Activated CD4-positive, alpha-beta T cell treated with anti-CD3 and anti-CD28 coated beads for 36 hours (primary cell): ENCODE results near the gene CHKB. TPM values are rescaled to one million over a fixed set of nuclear protein-coding genes. Genes with fewer than 3 reads are reported as not detected.
"Not testable (repeated sequence)": the region's sequence is repeated elsewhere in the genome, so short reads cannot be mapped to it uniquely, and the experiment has no call there.

ENCODE experiments used
- ATAC-seq: fragments of 200-7000 bp; cut with Tn5 transposase; one replicate; pipeline ENCODE4 v1.10.0; 2021; ENCODE audit warnings: mild to moderate bottlenecking, moderate library complexity
- CTCF ChIA-PET: fragments of 350-600 bp; sonication (Branson Sonifier 250); formaldehyde crosslinking; loops from one replicate; lab custom pipeline; 2021; ENCODE audit warnings: antibody characterized with exemption; lab: Charles Lee
- POLR2A ChIA-PET: fragments of 350-600 bp; sonication (Branson Sonifier 250); formaldehyde crosslinking; loops from one replicate; lab custom pipeline; 2021; ENCODE audit warnings: antibody characterized with exemption, inconsistent platforms; lab: Charles Lee
- DNase-seq: peaks from one replicate; pipeline ENCODE4 v3.0.0-alpha.2; 2020
- H3K27ac Mint-ChIP-seq: one replicate; pipeline ENCODE4 v1.8.0; 2021; ENCODE audit warnings: mixed read lengths
- H3K27me3 Mint-ChIP-seq: one replicate; pipeline ENCODE4 v1.8.0; 2021; ENCODE audit warnings: mixed read lengths
- H3K36me3 Mint-ChIP-seq: one replicate; pipeline ENCODE4 v1.8.0; 2021; ENCODE audit warnings: low read depth, mixed read lengths
- H3K4me1 Mint-ChIP-seq: one replicate; pipeline ENCODE4 v1.8.0; 2021; ENCODE audit warnings: mixed read lengths
- H3K4me3 Mint-ChIP-seq: one replicate; pipeline ENCODE4 v1.8.0; 2021; ENCODE audit warnings: mild to moderate bottlenecking, moderate library complexity, mixed read lengths
- H3K9me3 Mint-ChIP-seq: one replicate; pipeline ENCODE4 v1.8.0; 2021; ENCODE audit warnings: low read depth, mixed read lengths
- intact Hi-C, 2 experiments: fragments of 100-400 bp; cut with DNase I in 1 of 2; cut with micrococcal nuclease in 1 of 2; formaldehyde crosslinking; loops; one replicate each; pipeline versions ENCODE4 v1.14.2 to v1.15.1; 2022 to 2024; cut with DNase I, micrococcal nuclease
- total RNA-seq, 2 experiments: library from RNA; stranded (reverse); gene quantifications; one replicate each; pipeline ENCODE4 v1.2.3, GENCODE V29; 2021

CHKB gene
- total RNA-seq, 2 experiments from 2014 or later = 68.2 to 79.7 TPM

- H3K4me1 Mint-ChIP-seq = peaks cover 48% of the 10 kb centered on the region
- intact Hi-C loops = no loop called here
- H3K36me3 Mint-ChIP-seq = peaks cover 6% of the 10 kb centered on the region
- ChIA-PET CTCF (interaction anchor here (1.2 to 4.0 kb wide), 9 partner anchors 7 to 145 kb away, joined by 4 to 29 read pairs (median 7); partner anchors contain the start of genes SCO2 and SYCE3), POLR2A (no interaction called here)
- no peaks in the 10 kb centered on the region for H3K9me3 Mint-ChIP-seq
- H3K27ac Mint-ChIP-seq = peak overlapping the region; percentile 85
- DNase-seq = no peak
- H3K27me3 Mint-ChIP-seq = no peaks in the 10 kb centered on the region
- H3K4me3 Mint-ChIP-seq = no peak overlapping the region
- ATAC-seq = no peak
These were observed 36.1 kb downstream of the CHKB start for GRCh38 chr22:50546326-50547262.

GRCh38 chr22:50545522-50546325 lies 36.9 kb downstream of the CHKB start, which contains the start of gene KLHDC7B:
KLHDC7B (plus strand) TSS chr22:50545899; CDS start chr22:50546244, 345 bp downstream.
- peak within 1 kb of the TSS; percentile 85 for H3K27ac Mint-ChIP-seq
- CTCF ChIA-PET = interaction anchor here (0.9 to 4.0 kb wide), 10 partner anchors 10 to 146 kb away, joined by 3 to 29 read pairs (median 6); partner anchors contain the start of genes CHKB, SCO2, SYCE3 and TYMP

GRCh38 chr22:50544746-50545253 lies 37.8 kb downstream of the CHKB start:
- ChIA-PET POLR2A (interaction anchor here (0.7 to 1.4 kb wide), 2 partner anchors 15 to 19 kb away, joined by 3 to 6 read pairs; partner anchors contain the start of genes SCO2 and TYMP), CTCF (interaction anchor here (0.9 to 4.0 kb wide), 10 partner anchors 9 to 76 kb away, joined by 3 to 29 read pairs (median 6); partner anchors contain the start of genes CHKB, SCO2, SYCE3 and TYMP)
- ATAC-seq = no peak
- H3K9me3 Mint-ChIP-seq = no peaks in the 10 kb centered on the region
- intact Hi-C loops = loop anchor here (1.0 to 5.0 kb wide), 7 partner anchors 13 to 582 kb away; partner anchors contain the start of genes NCAPH2 (in 1 of the 2), PIM3 (in 1 of the 2), SCO2 (in 1 of the 2) and SYCE3 (in 1 of the 2)
- no peaks in the 10 kb centered on the region for H3K27me3 Mint-ChIP-seq
- peak overlapping the region; percentile 78 for H3K27ac Mint-ChIP-seq
- H3K4me3 Mint-ChIP-seq = no peak overlapping the region
- H3K4me1 Mint-ChIP-seq = peaks cover 55% of the 10 kb centered on the region
- H3K36me3 Mint-ChIP-seq = peaks cover 5% of the 10 kb centered on the region
- DNase-seq = peak; percentile 57

More at GRCh38 chr22:50545522-50546325, 36.9 kb downstream of the CHKB start, which contains the start of gene KLHDC7B:
- no peaks in the 10 kb centered on the region for H3K27me3 Mint-ChIP-seq
- H3K9me3 Mint-ChIP-seq = no peaks in the 10 kb centered on the region
- peak; percentile 68 for DNase-seq
- peaks cover 8% of the 10 kb centered on the region for H3K36me3 Mint-ChIP-seq
- peak; percentile 7 for ATAC-seq
- H3K4me3 Mint-ChIP-seq = no peak within 1 kb of the TSS
- peaks cover 57% of the 10 kb centered on the region for H3K4me1 Mint-ChIP-seq
- POLR2A ChIA-PET = interaction anchor here (1.4 kb wide), 1 partner anchor 20 kb away, joined by 6 read pairs; the partner anchor contains the start of gene SCO2
- intact Hi-C loops = loop anchor here in 1 of 2 experiments (2.0 kb wide), 1 partner anchor 75 kb away; no protein-coding TSS in a partner anchor

GRCh38 chr22:50544078-50544745 lies 38.4 kb downstream of the CHKB start:
- peak; percentile 49 for ATAC-seq
- H3K27ac Mint-ChIP-seq = peak overlapping the region; percentile 78
- intact Hi-C loops = loop anchor here (1.0 to 5.0 kb wide), 7 partner anchors 13 to 582 kb away; partner anchors contain the start of genes NCAPH2 (in 1 of the 2), PIM3 (in 1 of the 2), SCO2 (in 1 of the 2) and SYCE3 (in 1 of the 2)
- ChIA-PET CTCF (interaction anchor here (0.9 to 6.4 kb wide), 9 partner anchors 8 to 76 kb away, joined by 3 to 72 read pairs (median 6); partner anchors contain the start of genes CHKB, SCO2 and SYCE3), POLR2A (interaction anchor here (0.7 to 1.4 kb wide), 2 partner anchors 14 to 19 kb away, joined by 3 to 6 read pairs; partner anchors contain the start of genes SCO2 and TYMP)
- H3K4me3 Mint-ChIP-seq = peak overlapping the region; percentile 35
- H3K4me1 Mint-ChIP-seq = peaks cover 61% of the 10 kb centered on the region
- peak; percentile 94 for DNase-seq
- no peaks in the 10 kb centered on the region for H3K9me3 Mint-ChIP-seq
- H3K36me3 Mint-ChIP-seq = peaks cover 5% of the 10 kb centered on the region
- H3K27me3 Mint-ChIP-seq = no peaks in the 10 kb centered on the region

- peaks cover 69% of the 10 kb centered on the region for H3K4me1 Mint-ChIP-seq
- ChIA-PET POLR2A (interaction anchor here (0.8 to 1.4 kb wide), 4 partner anchors 14 to 78 kb away, joined by 3 to 12 read pairs (median 4); partner anchors contain the start of gene SCO2), CTCF (interaction anchor here (0.6 to 6.4 kb wide), 6 partner anchors 12 to 86 kb away, joined by 3 to 72 read pairs (median 3); partner anchors contain the start of genes ARSA and SCO2)
- H3K4me3 Mint-ChIP-seq = peak overlapping the region; percentile 31
- peaks cover 9% of the 10 kb centered on the region for H3K36me3 Mint-ChIP-seq
- ATAC-seq (peak; percentile 45), DNase-seq (peak; percentile 80)
- intact Hi-C loops = loop anchor here (1.0 to 5.0 kb wide), 3 partner anchors 11 to 580 kb away; partner anchors contain the start of genes NCAPH2 (in 1 of the 2) and PIM3 (in 1 of the 2)
- peak overlapping the region; percentile 95 for H3K27ac Mint-ChIP-seq
- no peaks in the 10 kb centered on the region for H3K9me3 Mint-ChIP-seq
- no peaks in the 10 kb centered on the region for H3K27me3 Mint-ChIP-seq
These were observed 40.2 kb downstream of the CHKB start for GRCh38 chr22:50542416-50542927.

GRCh38 chr22:50541667-50542026 lies 41.0 kb downstream of the CHKB start:
- Mint-ChIP-seq H3K27ac (peak overlapping the region; percentile 95), H3K4me1 (peaks cover 73% of the 10 kb centered on the region), H3K4me3 (peak overlapping the region; percentile 31)
- H3K9me3 Mint-ChIP-seq, H3K27me3 Mint-ChIP-seq, H3K36me3 Mint-ChIP-seq: not testable (repeated sequence)
- ChIA-PET POLR2A (interaction anchor here (1.0 to 1.4 kb wide), 3 partner anchors 13 to 79 kb away, joined by 3 to 12 read pairs (median 5); partner anchors contain the start of gene SCO2), CTCF (interaction anchor here (1.2 to 6.4 kb wide), 4 partner anchors 16 to 87 kb away, joined by 3 to 72 read pairs (median 4); partner anchors contain the start of genes ARSA and SCO2)
- DNase-seq (peak; percentile 72), ATAC-seq (peak; percentile 25)
- intact Hi-C loops = loop anchor here (1.0 to 5.0 kb wide), 3 partner anchors 10 to 579 kb away; partner anchors contain the start of genes NCAPH2 (in 1 of the 2) and PIM3 (in 1 of the 2)

GRCh38 chr22:50540381-50540780 lies 42.3 kb downstream of the CHKB start:
- ChIA-PET CTCF (interaction anchor here (1.0 to 6.4 kb wide), 8 partner anchors 8 to 32 kb away, joined by 3 to 72 read pairs (median 5); partner anchors contain the start of gene SCO2), POLR2A (interaction anchor here (0.7 to 2.6 kb wide), 4 partner anchors 12 to 81 kb away, joined by 3 to 25 read pairs (median 8); partner anchors contain the start of genes CHKB and SCO2)
- ATAC-seq (no peak), DNase-seq (no peak)
- H3K27me3 Mint-ChIP-seq = no peaks in the 10 kb centered on the region
- H3K36me3 Mint-ChIP-seq = peaks cover 9% of the 10 kb centered on the region
- peak overlapping the region; percentile 29 for H3K4me3 Mint-ChIP-seq
- H3K9me3 Mint-ChIP-seq = no peaks in the 10 kb centered on the region
- peaks cover 68% of the 10 kb centered on the region for H3K4me1 Mint-ChIP-seq
- intact Hi-C loops = loop anchor here in 1 of 2 experiments (5.0 kb wide), 1 partner anchor 578 kb away; the partner anchor contains the start of gene PIM3
- peak overlapping the region; percentile 95 for H3K27ac Mint-ChIP-seq

- H3K4me3 Mint-ChIP-seq = no peak overlapping the region
- DNase-seq (no peak), ATAC-seq (no peak)
- peaks cover 72% of the 10 kb centered on the region for H3K4me1 Mint-ChIP-seq
- CTCF ChIA-PET = interaction anchor here (6.4 kb wide), 1 partner anchor 12 kb away, joined by 72 read pairs; the partner anchor contains the start of gene SCO2
- no peak overlapping the region for H3K27ac Mint-ChIP-seq
- intact Hi-C loops = no loop called here
- H3K27me3 Mint-ChIP-seq = no peaks in the 10 kb centered on the region
- no peaks in the 10 kb centered on the region for H3K9me3 Mint-ChIP-seq
- POLR2A ChIA-PET = no interaction called here
- H3K36me3 Mint-ChIP-seq = peaks cover 9% of the 10 kb centered on the region
These were observed 44.9 kb downstream of the CHKB start for GRCh38 chr22:50537765-50538164.

GRCh38 chr22:50536226-50536625 lies 46.4 kb downstream of the CHKB start:
- DNase-seq (no peak), ATAC-seq (no peak)
- H3K9me3 Mint-ChIP-seq = no peaks in the 10 kb centered on the region
- intact Hi-C loops = no loop called here
- peaks cover 60% of the 10 kb centered on the region for H3K4me1 Mint-ChIP-seq
- peak overlapping the region; percentile 65 for H3K27ac Mint-ChIP-seq
- ChIA-PET CTCF (interaction anchor here (0.9 to 2.9 kb wide), 4 partner anchors 8 to 83 kb away, joined by 3 to 16 read pairs (median 3); partner anchors contain the start of gene SCO2), POLR2A (no interaction called here)
- no peaks in the 10 kb centered on the region for H3K27me3 Mint-ChIP-seq
- peaks cover 6% of the 10 kb centered on the region for H3K36me3 Mint-ChIP-seq
- no peak overlapping the region for H3K4me3 Mint-ChIP-seq
